Activated CD4-positive, alpha-beta T cell treated with anti-CD3 and anti-CD28 coated beads, Interleukin-10, Interleukin-2, amounts not matched to agents 100 ng/mL and 50 ng/mL, durations not matched to agents 16 hours and 8 hours (primary cell): ENCODE results near the gene CDR2.
"Not testable (repeated sequence)": the region's sequence is repeated elsewhere in the genome, so short reads cannot be mapped to it uniquely, and the experiment has no call there.

Experiments used
- DNase-seq: peaks from one replicate; pipeline ENCODE4 v3.0.0-alpha.2; 2020

CDR2 gene

GRCh38 chr16:22375117-22375962, 921 bp upstream of the CDR2 start:
- DNase-seq = no peak

DNA sequence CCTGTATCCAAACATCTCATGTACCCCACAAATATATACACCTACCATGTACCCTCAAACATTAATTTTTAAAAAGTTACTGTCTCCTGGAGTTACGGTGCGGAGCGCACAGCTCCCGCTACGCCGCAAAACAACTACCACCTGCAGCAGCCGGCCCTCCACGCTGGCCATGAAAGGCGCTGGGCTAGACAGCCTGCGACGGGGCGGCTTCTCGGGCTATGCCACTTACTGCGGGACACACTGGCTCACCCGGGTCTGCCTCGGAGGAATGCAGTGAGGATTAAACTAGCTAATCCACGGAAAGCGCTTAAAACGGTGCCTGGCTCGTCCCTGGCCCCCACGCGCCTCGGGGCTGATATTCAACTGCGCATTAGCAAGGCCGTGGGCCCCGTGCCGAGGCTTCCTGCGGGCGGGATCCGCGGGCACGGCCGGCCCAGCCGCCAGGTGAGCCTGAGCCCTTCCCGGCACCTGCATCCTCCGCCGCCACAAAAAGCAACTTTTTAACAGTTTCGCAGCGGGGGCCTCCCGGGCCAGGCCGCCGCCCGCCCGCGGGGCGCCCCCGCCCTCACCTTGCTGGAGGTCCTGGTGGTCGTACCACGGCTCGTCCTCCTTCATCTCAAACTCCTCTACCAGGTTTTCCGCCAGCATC, 633 bp downstream of the CDR2 start:
- peak; percentile 36 for DNase-seq

GRCh38 chr16:22372882-22373661, 1.3 kb downstream of the CDR2 start:
- peak; percentile 49 for DNase-seq

GRCh38 chr16:22370038-22370820, 4.2 kb downstream of the CDR2 start:
- no peak for DNase-seq

DNA sequence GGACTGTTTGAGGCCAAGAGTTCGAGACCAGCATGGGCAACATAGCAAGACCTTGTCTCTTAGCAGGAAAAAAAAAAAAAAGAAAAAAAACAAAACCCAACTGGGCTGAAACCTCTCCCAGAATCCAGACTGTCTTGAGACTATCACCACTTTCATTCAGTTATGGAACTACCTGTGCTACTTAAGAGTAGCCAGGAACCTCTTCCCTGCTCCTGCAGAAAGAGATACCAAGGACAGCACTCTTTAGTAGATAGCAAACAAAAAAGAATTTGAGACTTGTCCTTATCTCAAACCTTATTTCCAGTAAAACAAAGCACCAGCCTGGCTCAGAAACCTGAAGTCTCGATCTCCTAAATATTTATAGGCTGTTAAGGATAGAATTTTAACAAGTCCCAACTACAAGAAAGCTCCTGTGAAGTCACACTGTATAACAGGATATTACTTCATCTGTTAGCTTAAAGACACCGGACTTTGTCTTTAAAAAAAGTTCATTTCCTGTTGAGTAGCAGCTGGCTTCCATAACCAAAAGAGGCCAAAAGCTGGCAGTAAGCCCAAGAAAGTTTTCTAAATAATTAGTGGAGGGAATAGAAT, 5.1 kb downstream of the CDR2 start:
- DNase-seq = peak; percentile 45

- not testable (repeated sequence) for DNase-seq
Observed at GRCh38 chr16:22368200-22368826, 6.1 kb downstream of the CDR2 start.

DNA sequence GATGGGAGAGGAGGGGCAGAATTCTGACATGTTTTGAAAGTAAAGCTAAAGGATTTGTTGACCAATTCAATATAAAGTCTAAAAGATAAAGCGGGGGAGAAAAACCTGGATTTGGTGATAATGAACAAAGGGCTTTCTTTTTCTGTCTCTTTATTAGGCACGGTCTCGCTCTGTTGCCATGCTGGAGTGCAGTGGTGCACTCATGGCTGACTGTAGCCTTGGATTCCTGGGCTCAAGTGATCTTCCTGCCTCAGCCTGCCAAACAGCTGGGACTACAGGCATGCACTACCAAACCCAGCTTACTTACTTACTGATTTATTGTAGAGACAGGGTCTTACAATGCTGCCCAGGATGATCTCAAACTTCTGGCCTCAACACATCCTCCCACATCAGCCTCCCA, 7.5 kb downstream of the CDR2 start:
- DNase-seq = no peak

GRCh38 chr16:22366371-22366770, 8.0 kb downstream of the CDR2 start:
- no peak for DNase-seq

DNA sequence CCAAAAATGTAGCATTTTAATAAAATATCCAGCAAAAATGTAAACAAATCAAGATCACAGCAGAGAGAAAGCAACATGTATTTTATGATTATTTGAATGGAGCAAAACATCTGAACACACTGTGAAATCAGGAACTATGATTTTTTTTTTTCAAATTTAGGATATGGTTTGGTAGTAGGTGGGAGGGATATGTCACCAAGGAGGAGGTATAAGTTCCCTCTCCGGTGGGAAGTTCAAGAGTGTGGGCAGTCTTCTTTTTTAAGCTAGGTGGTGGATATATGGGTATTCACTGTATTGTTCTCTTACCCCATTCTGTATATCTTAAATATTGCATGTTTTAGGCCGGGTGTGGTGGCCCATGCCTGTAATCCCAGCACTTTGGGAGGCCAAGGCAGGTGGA, 10.2 kb downstream of the CDR2 start:
- no peak for DNase-seq

DNA sequence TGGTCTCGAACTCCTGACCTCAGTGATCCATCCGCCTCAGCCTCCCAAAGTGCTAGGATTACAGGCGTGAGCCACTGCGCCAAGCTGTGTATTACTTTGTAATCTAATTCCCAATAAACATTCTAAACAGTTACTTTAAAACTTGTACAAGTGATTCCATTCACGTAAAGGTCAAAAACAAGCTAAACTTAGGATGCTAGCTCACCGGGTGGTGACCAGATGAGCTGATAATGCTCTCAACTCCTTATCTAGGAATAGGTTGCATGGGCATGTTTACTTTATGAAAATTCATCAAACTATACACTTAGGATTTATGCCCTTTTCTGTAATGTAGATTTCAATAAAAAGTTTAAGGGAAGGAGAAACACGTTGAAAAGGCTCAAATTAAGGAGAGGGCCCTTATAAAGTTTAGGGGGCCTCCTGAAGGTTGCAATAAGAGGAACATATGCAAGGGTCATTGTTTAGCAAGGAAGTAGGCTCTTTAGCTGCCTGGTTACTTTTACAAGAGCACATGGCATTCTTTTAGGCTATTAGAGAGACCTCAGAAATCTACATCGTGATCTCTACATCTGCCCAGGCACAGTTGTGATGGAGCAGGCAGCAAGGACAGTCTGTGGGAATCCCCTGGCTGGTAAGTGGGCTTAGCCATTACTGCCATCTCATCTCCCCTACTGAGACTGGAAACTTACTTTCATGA, 13.3 kb downstream of the CDR2 start:
- no peak for DNase-seq

GRCh38 chr16:22359679-22360078, 14.7 kb downstream of the CDR2 start:
- DNase-seq = no peak

GRCh38 chr16:22358000-22358399, 16.4 kb downstream of the CDR2 start:
- peak; percentile 38 for DNase-seq

GRCh38 chr16:22357635-22357971, 16.8 kb downstream of the CDR2 start:
- no peak for DNase-seq

DNA sequence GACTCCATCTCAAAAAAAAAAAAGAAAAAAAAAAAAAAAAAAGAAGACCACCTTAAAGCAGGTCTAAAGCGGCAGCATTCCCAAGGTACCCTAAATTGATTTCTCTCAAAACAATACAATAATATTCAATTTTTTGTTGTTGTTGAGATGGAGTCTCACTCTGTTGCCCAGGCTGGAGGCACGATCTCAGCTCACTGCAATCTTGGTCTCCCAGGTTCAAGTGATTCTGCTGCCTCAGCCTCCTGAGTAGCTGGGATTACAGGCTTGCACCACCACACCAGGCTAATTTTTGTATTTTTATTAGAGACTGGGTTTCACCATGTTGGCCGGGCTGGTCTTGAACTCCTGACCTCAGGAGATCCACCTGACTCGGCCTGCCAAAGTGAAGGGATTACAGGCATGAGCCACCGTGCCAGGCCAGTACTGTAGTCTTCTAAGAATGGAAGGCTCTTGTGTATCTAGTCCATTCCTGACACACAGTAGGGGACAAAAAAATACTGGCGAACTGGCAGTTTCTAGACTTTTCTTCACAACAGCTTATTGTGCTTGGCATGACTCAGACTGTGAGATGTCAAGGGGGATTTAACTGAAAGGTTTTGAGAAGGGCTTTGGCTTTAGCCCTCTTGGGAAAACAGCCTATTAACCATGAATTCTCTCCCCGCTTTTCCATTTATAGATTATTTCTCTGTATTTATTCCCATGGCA, 17.3 kb downstream of the CDR2 start:
- no peak for DNase-seq

DNA sequence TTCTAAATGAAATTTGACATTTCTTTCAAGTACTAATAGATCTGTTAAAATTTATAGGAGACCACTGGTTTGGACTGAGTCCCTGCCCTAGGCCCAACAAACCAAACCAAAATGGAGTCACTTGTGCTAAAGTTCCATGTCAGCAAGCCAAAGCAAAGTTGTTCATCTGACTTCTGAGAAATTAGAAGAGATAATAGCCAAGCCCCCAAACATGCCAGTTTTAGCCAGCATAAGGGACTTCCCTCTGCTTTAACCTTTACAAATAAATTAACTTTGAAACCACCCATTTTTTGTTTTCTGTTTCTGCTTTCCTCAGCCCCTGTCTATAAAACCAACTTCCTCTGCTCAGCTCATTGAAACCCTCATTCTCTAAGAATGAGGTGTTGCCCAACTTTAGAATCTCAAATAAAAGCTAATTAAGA, 18.9 kb downstream of the CDR2 start:
- DNase-seq = no peak

DNA sequence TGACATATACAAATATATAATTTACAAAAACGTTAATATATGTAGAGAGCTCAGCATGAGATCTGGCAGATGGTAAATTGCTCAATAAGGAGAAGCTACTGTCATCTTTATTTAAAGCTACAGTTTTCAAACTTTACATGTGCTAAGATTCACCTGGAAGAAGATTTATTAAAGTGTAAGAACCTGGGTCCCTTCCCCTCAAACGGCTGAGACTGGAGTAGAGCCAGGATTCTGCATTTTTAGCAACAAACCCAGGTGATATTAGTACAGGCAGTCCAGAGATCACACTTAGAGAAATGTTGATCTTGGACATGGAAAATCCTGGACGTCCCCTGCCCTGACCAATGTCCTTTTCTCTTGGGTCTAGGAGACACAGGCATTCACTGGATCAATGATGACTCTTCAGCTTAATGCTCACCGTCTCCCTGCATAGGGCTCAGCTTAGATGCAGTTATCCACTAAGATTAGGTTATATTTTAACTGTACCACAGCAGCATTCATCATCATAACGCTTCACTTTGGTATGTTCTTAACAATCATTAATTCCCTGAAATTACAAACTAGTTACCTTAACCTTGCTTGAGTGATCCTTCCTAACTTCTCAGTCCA, 20.4 kb downstream of the CDR2 start:
- no peak for DNase-seq

DNA sequence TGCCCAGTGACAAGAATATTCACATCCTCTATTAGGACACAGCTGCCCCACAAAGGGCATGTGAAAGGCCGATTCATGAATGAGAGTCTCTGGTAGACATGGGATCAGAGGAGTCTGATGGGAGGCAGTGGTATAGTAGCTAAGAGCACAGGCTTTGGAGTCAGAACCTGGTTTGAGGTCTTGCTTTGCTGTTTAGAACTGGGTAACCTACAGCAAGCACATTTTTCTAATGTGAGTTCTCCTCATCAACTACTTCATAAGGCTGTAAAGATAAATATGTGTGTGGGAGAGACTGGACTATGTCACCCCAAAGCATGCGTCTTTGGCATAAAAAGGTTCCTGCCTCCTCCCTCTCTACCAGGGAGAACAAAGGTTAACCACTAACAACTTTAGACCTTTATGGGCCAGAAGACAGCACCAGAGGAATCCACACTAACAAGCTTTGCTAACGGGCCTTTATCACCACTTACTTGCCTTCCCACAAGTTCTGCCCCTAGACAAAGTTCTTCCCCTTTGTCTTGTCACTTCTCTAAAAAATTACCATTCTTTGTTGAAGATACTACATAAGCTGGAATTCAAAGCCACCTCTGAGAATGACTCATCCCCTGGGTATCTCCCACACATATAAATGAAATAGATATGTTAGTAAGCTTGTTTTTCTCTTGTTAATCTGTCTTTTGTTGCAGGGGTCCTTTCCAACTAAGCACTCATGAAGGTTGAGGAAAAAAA, 21.1 kb downstream of the CDR2 start:
- peak; percentile 46 for DNase-seq

GRCh38 chr16:22352723-22353122, 21.7 kb downstream of the CDR2 start:
- DNase-seq = no peak

- no peak for DNase-seq
Observed at GRCh38 chr16:22352140-22352539, 22.3 kb downstream of the CDR2 start.

- not testable (repeated sequence) for DNase-seq
Observed at GRCh38 chr16:22351017-22351416, 23.4 kb downstream of the CDR2 start.
